SU-DHL-6 (cell line): Measurements from ENCODE around the gene XYLT1.

Experiments
- EZH2phosphoT487 ChIP-seq: fragments of 200-600 bp; sonication (generic), shearing (Covaris generic); conservative IDR thresholded peaks from 2 replicates; pipeline ENCODE4 v1.6.1; 2018; ENCODE audit warnings: mild to moderate bottlenecking, antibody characterized with exemption, low read length, moderate library complexity, mixed read lengths
- TF ChIP-seq, protein P1 (sequence below): fragments of 200-600 bp; sonication (generic); IDR thresholded peaks from one replicate; pipeline ENCODE4 v1.5.1; 2017; ENCODE audit warnings: antibody characterized with exemption, mild to moderate bottlenecking, low read length, moderate library complexity; ENCODE audit not compliant: insufficient read depth, poor library complexity, severe bottlenecking

DNA sequence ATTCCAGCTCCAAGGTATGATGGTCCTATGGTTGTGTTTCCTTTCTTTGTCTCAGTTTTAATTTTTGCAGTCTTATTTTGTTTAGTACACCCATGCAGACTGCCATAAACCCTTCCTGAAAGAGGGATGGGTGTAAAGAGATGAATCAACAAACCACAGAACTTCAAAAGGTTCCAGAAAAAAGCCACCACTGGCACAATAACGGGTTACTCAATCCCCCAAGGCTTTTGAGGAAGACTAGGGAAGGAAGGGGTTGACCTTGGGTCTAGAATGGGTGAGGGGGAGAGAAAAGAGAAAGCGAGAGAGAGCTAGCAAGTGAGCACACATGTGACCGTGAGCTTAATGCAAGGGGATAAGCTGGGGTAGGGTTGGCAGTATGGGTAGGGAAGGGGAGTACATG lies 168.1 kb downstream of the XYLT1 start:
- TF ChIP-seq, protein P1, sequence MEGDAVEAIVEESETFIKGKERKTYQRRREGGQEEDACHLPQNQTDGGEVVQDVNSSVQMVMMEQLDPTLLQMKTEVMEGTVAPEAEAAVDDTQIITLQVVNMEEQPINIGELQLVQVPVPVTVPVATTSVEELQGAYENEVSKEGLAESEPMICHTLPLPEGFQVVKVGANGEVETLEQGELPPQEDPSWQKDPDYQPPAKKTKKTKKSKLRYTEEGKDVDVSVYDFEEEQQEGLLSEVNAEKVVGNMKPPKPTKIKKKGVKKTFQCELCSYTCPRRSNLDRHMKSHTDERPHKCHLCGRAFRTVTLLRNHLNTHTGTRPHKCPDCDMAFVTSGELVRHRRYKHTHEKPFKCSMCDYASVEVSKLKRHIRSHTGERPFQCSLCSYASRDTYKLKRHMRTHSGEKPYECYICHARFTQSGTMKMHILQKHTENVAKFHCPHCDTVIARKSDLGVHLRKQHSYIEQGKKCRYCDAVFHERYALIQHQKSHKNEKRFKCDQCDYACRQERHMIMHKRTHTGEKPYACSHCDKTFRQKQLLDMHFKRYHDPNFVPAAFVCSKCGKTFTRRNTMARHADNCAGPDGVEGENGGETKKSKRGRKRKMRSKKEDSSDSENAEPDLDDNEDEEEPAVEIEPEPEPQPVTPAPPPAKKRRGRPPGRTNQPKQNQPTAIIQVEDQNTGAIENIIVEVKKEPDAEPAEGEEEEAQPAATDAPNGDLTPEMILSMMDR = no peak
- no peak for TF ChIP-seq EZH2phosphoT487
